A549 (cell line): ENCODE data around the gene CDCA3. TPM values are rescaled to one million over a fixed set of nuclear protein-coding genes. Genes with fewer than 3 reads are reported as not detected.

Experiments
- ATAC-seq, 2 experiments: fragments of 200-7000 bp in 1 of 2; fragments of >200 bp in 1 of 2; cut with Nextera tagmentation in 1 of 2; cut with Tn5 transposase in 1 of 2; 3 replicates each; pipeline versions ENCODE4 v1.8.0 to v1.9.1; 2018 to 2020; ENCODE audit warnings: mild to moderate bottlenecking in 1 of 2, moderate library complexity in 1 of 2
- CTCF ChIA-PET: fragments of 300-600 bp; sonication (Branson Sonifier 250); formaldehyde crosslinking; extraction: SDS; loops from one replicate; lab custom pipeline; 2021; ENCODE audit warnings: antibody characterized with exemption, inconsistent platforms; lab: Yijun Ruan, JAX
- POLR2A ChIA-PET: fragments of 350-600 bp; formaldehyde crosslinking; extraction: SDS; loops from one replicate; lab custom pipeline; 2021; ENCODE audit warnings: antibody characterized with exemption, inconsistent platforms; lab: Yijun Ruan, JAX
- DNase-seq, 2 experiments: peaks; one replicate each; pipeline versions ENCODE4 v3.0.0 to v3.0.0-alpha.2; 2011 to 2016; ENCODE audit warnings: low read depth in 1 of 2, low spot score in 1 of 2
- FAIRE-seq: peaks from 2 replicates; lab custom pipeline; 2011; peaks lifted over from hg19 to GRCh38; lab: Jason Lieb, UNC
- H3K27ac ChIP-seq, 2 experiments: fragments of >200 bp; sonication (Bioruptor Twin); formaldehyde crosslinking; 3 replicates each; pipeline ENCODE4 v1.5.1; 2016 to 2017
- H3K4me1 ChIP-seq: fragments of >200 bp; sonication (Bioruptor Twin); formaldehyde crosslinking; 3 replicates; pipeline ENCODE4 v1.6.1; 2016
- H3K4me2 ChIP-seq: fragments of >200 bp; sonication (Bioruptor Twin); formaldehyde crosslinking; 3 replicates; pipeline ENCODE4 v1.6.1; 2016
- H3K4me3 ChIP-seq: fragments of >200 bp; sonication (Bioruptor Twin); formaldehyde crosslinking; 3 replicates; pipeline ENCODE4 v1.5.1; 2016
- H3K9me3 ChIP-seq: fragments of >200 bp; sonication (Bioruptor Twin); formaldehyde crosslinking; 3 replicates; pipeline ENCODE4 v1.6.1; 2016
- CBX2 ChIP-seq: fragments of 200-600 bp; sonication (generic); IDR thresholded peaks from 2 replicates; pipeline ENCODE4 v1.6.1; 2016; ENCODE audit warnings: low read depth, mild to moderate bottlenecking, borderline replicate concordance
- CBX8 ChIP-seq: fragments of 200-600 bp; sonication (generic); IDR thresholded peaks from 2 replicates; pipeline ENCODE4 v1.6.1; 2016
- CHD4 ChIP-seq: fragments of 200-600 bp; sonication (generic); IDR thresholded peaks from 2 replicates; pipeline ENCODE4 v1.6.1; 2016; ENCODE audit warnings: antibody characterized with exemption, mild to moderate bottlenecking, borderline replicate concordance
- EHF ChIP-seq: fragments of 250-450 bp; sonication (Bioruptor Pico); IDR thresholded peaks from 2 replicates; pipeline ENCODE4 v1.5.0; 2020; ENCODE audit warnings: mild to moderate bottlenecking
- EHMT2 ChIP-seq: fragments of 200-600 bp; sonication (generic); IDR thresholded peaks from 2 replicates; pipeline ENCODE4 v1.6.1; 2016; ENCODE audit warnings: antibody characterized with exemption, low read depth, mild to moderate bottlenecking, moderate library complexity
- FOXS1 ChIP-seq: fragments of 250-450 bp; sonication (Bioruptor Pico); IDR thresholded peaks from 2 replicates; pipeline ENCODE4 v1.5.0; 2020; ENCODE audit warnings: mild to moderate bottlenecking, moderate library complexity
- HDAC2 ChIP-seq: fragments of 200-600 bp; sonication (generic); IDR thresholded peaks from 2 replicates; pipeline ENCODE4 v1.6.1; 2016
- HOXA7 ChIP-seq: fragments of 250-450 bp; sonication (Bioruptor Pico); IDR thresholded peaks from 2 replicates; pipeline ENCODE4 v1.5.0; 2020; ENCODE audit warnings: mild to moderate bottlenecking, moderate library complexity
- JUN ChIP-seq, 2 experiments: fragments of >200 bp; sonication (Bioruptor Twin); formaldehyde crosslinking; IDR thresholded peaks; 2 replicates in 1 of 2; 3 replicates in 1 of 2; pipeline ENCODE4 v1.6.1; 2016 to 2017
- MAFK ChIP-seq: fragments of 450-650 bp; IDR thresholded peaks from 2 replicates; pipeline ENCODE4 v1.6.1; 2014; ENCODE audit not compliant: partially characterized antibody
- MYC ChIP-seq: IDR thresholded peaks from 2 replicates; pipeline ENCODE4 v1.6.1; 2012; ENCODE audit warnings: mild to moderate bottlenecking, inconsistent platforms, low read length, improper control_type of control experiment, borderline replicate concordance
- PHF8 ChIP-seq: fragments of 200-600 bp; sonication (generic); IDR thresholded peaks from 2 replicates; pipeline ENCODE4 v1.6.1; 2016; ENCODE audit warnings: low read depth, mild to moderate bottlenecking, antibody characterized with exemption, moderate library complexity, borderline replicate concordance
- TFCP2L1 ChIP-seq: fragments of 250-450 bp; sonication (Bioruptor Pico); IDR thresholded peaks from 2 replicates; pipeline ENCODE4 v1.5.0; 2021; ENCODE audit warnings: mild to moderate bottlenecking
- WGBS: methylation state at CpG from one replicate; pipeline ENCODE4 v1.1.6; 2017; ENCODE audit errors: missing lambda C conversion rate; 5-methylcytosine and 5-hydroxymethylcytosine counted together
- polyA plus RNA-seq, 4 experiments: library from polyadenylated mRNA; depleted of rRNA in 3 of 4; stranded (reverse); fragments of >200 nt; fragmentation: RNase III in 1 of 4; extraction: RNeasy Plus Mini Kit Qiagen cat#74134 plus additional on column Dnase treatment in 1 of 4; gene quantifications; 2 replicates in 3 of 4; 3 replicates in 1 of 4; pipeline ENCODE4 v1.2.3, GENCODE V29; 2011 to 2017
- TF ChIP-seq, protein P1 (sequence below): fragments of >200 bp; sonication (Bioruptor Twin); formaldehyde crosslinking; IDR thresholded peaks from 2 replicates; pipeline ENCODE4 v1.6.1; 2016
- TF ChIP-seq, protein P2 (sequence below): fragments of >200 bp; sonication (Bioruptor Twin); formaldehyde crosslinking; IDR thresholded peaks from 3 replicates; pipeline ENCODE4 v1.5.1; 2016
- TF ChIP-seq, protein P3 (sequence below): IDR thresholded peaks from 2 replicates; pipeline ENCODE4 v1.6.1; 2012
- TF ChIP-seq, protein P4 (sequence below): fragments of >200 bp; sonication (Bioruptor Twin); formaldehyde crosslinking; IDR thresholded peaks from 3 replicates; pipeline ENCODE4 v1.6.1; 2016
- TF ChIP-seq, protein P5 (sequence below): IDR thresholded peaks from 2 replicates; pipeline ENCODE4 v1.6.1; 2012; ENCODE audit warnings: low read depth, borderline replicate concordance
- TF ChIP-seq, protein P6 (sequence below): fragments of 250-450 bp; sonication (Bioruptor Pico); IDR thresholded peaks from 2 replicates; pipeline ENCODE4 v1.5.0; 2020; ENCODE audit warnings: low read depth, mild to moderate bottlenecking, moderate library complexity
- TF ChIP-seq, protein P7 (sequence below): fragments of 150-350 bp; IDR thresholded peaks from 2 replicates; pipeline ENCODE4 v1.6.1; 2014; ENCODE audit warnings: low read depth, mild to moderate bottlenecking, low read length

The CDCA3 gene
- polyA plus RNA-seq, 2 of the 4 experiments (the other 2 are of a cell fraction): 57.5 to 80.2 TPM

DNA sequence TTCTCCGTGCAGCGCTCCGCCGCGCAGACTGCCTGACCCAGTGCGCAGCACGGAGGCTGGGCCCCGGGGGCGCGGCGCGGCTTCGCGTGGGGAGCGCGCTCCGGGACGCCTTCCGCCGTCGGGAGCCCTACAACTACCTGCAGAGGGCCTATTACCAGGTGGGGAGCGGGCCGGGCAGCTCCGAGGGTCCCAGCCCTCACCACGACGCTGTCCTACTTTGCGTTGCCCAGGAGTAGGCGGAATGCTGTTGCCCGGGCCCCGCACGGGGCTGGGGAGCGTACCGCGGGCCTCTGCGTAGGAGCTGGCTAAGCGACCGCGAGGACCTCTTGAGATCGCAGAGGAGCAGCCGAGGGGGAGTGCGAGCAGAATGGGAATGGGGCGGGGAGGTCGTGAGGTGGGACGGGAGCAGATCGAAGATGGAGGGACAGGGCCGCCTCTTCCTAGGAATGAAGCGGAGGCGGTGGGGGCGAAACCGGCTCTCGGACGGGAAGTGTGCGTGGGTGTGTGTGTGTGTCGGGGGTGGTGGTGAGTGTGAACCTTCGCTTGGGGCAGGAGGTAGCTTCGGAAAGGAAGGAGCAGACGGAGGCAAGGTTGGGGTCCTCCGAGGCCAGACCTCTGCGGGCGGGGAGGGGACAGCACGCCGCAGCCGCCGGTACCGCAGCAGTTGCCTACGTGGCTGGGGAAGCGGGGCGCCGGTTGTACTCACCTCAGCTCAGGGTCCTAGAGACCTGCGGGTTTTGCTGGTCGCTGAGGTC, 22.1 kb downstream of the CDCA3 start (continued):
- TF ChIP-seq HDAC2: no peak
- no peak for TF ChIP-seq CHD4
- TF ChIP-seq CBX2: no peak
- peak in 1 of 2 experiments; percentile 4; a peak in 1 of 5 replicates for TF ChIP-seq JUN (IDR thresholded peaks at IDR 0.05)
- TF ChIP-seq TFCP2L1 (CRISPR knock-in tag): no peak
- no peak for TF ChIP-seq MYC

DNA sequence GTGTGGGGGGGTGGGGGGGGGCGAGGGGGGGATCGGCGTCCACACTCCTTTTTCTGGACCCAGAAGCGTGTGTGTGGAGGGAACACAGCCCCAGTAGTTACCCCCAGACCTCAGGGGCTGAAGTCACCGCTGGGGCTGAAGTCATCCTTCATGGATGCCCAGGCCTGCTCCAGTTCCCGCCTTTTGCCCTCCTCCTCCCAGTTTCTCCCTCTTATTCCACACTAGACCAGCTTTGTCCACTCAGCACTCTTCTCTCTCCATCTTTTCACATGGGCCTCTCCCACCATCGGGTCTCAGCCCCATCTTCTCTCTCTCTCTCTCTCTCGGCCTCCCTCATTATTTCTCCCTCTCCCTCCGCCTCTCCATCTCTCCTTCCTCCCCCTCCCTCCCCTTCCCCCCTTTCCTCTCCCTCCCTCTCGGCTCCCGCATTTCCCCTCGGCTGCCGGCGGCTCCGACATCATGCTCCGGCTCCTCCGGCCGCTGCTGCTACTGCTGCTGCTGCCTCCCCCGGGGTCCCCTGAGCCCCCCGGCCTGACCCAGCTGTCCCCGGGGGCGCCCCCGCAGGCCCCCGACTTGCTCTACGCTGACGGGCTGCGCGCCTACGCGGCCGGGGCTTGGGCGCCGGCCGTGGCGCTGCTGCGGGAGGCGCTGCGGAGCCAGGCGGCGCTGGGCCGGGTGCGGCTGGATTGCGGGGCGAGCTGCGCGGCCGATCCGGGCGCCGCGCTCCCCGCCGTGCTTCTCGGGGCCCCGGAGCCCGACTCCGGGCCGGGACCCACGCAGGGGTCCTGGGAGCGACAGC, 22.9 kb downstream of the CDCA3 start, which contains the start of gene P3H3:
P3H3 (plus strand) TSS at position 426 of the 799 bp plus-strand sequence; CDS start at position 460, 34 bp downstream.
- TF ChIP-seq EHF (no peak), EHMT2 (no peak), JUN (IDR thresholded peaks at IDR 0.05) (peak in 1 of 2 experiments; percentile 19; a peak in 2 of 5 replicates), MAFK (peak; percentile 84), HOXA7 (no peak), FOXS1 (no peak), CBX8 (no peak), PHF8 (no peak; the same call in 1 of the 2 replicates)
- TF ChIP-seq, protein P1, sequence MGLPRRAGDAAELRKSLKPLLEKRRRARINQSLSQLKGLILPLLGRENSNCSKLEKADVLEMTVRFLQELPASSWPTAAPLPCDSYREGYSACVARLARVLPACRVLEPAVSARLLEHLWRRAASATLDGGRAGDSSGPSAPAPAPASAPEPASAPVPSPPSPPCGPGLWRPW: no peak
- TF ChIP-seq, protein P2, sequence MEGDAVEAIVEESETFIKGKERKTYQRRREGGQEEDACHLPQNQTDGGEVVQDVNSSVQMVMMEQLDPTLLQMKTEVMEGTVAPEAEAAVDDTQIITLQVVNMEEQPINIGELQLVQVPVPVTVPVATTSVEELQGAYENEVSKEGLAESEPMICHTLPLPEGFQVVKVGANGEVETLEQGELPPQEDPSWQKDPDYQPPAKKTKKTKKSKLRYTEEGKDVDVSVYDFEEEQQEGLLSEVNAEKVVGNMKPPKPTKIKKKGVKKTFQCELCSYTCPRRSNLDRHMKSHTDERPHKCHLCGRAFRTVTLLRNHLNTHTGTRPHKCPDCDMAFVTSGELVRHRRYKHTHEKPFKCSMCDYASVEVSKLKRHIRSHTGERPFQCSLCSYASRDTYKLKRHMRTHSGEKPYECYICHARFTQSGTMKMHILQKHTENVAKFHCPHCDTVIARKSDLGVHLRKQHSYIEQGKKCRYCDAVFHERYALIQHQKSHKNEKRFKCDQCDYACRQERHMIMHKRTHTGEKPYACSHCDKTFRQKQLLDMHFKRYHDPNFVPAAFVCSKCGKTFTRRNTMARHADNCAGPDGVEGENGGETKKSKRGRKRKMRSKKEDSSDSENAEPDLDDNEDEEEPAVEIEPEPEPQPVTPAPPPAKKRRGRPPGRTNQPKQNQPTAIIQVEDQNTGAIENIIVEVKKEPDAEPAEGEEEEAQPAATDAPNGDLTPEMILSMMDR: peak; percentile 37; the same call in 2 of the 3 replicates
- TF ChIP-seq, protein P3, sequence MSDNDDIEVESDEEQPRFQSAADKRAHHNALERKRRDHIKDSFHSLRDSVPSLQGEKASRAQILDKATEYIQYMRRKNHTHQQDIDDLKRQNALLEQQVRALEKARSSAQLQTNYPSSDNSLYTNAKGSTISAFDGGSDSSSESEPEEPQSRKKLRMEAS: peak; percentile 60; the same call in 1 of the 2 replicates
- TF ChIP-seq, protein P4, sequence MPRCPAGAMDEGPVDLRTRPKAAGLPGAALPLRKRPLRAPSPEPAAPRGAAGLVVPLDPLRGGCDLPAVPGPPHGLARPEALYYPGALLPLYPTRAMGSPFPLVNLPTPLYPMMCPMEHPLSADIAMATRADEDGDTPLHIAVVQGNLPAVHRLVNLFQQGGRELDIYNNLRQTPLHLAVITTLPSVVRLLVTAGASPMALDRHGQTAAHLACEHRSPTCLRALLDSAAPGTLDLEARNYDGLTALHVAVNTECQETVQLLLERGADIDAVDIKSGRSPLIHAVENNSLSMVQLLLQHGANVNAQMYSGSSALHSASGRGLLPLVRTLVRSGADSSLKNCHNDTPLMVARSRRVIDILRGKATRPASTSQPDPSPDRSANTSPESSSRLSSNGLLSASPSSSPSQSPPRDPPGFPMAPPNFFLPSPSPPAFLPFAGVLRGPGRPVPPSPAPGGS: no peak
- TF ChIP-seq, protein P5, sequence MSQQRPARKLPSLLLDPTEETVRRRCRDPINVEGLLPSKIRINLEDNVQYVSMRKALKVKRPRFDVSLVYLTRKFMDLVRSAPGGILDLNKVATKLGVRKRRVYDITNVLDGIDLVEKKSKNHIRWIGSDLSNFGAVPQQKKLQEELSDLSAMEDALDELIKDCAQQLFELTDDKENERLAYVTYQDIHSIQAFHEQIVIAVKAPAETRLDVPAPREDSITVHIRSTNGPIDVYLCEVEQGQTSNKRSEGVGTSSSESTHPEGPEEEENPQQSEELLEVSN: peak; percentile 69
- TF ChIP-seq, protein P6, sequence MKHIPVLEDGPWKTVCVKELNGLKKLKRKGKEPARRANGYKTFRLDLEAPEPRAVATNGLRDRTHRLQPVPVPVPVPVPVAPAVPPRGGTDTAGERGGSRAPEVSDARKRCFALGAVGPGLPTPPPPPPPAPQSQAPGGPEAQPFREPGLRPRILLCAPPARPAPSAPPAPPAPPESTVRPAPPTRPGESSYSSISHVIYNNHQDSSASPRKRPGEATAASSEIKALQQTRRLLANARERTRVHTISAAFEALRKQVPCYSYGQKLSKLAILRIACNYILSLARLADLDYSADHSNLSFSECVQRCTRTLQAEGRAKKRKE (CRISPR knock-in tag): no peak
- TF ChIP-seq, protein P7, sequence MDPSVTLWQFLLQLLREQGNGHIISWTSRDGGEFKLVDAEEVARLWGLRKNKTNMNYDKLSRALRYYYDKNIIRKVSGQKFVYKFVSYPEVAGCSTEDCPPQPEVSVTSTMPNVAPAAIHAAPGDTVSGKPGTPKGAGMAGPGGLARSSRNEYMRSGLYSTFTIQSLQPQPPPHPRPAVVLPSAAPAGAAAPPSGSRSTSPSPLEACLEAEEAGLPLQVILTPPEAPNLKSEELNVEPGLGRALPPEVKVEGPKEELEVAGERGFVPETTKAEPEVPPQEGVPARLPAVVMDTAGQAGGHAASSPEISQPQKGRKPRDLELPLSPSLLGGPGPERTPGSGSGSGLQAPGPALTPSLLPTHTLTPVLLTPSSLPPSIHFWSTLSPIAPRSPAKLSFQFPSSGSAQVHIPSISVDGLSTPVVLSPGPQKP: no peak
- peak; percentile 60 to 65 for DNase-seq
- 15% methylated on average over 9 of the region's 60 CpGs for WGBS
- peaks cover 19% of the 10 kb centered on the region for H3K4me1 ChIP-seq
- no peak for FAIRE-seq
- CTCF ChIA-PET: interaction anchor here (0.9 to 29.8 kb wide), 17 partner anchors 10 to 164 kb away, joined by 3 to 306 read pairs (median 4); partner anchors contain the start of genes CD4, COPS7A, GNB3 and MLF2
- H3K4me3 ChIP-seq: peak within 1 kb of the TSS; percentile 87
- peak within 1 kb of the TSS; percentile 87 to 96 for H3K27ac ChIP-seq
- ATAC-seq: peak; percentile 20 to 28; a peak in 5 of 6 replicates
- H3K4me2 ChIP-seq: peak within 1 kb of the TSS; percentile 72
- no peaks in the 10 kb centered on the region for H3K9me3 ChIP-seq
- POLR2A ChIA-PET: interaction anchor here (0.7 to 2.6 kb wide), 4 partner anchors 23 to 104 kb away, joined by 3 to 20 read pairs (median 4); partner anchors contain the start of genes CDCA3, COPS7A, MLF2 and USP5
